ENCODE results near the gene SLC38A4. TPM values are rescaled to one million over a fixed set of nuclear protein-coding genes. Genes with fewer than 3 reads are reported as not detected.
"Not testable (repeated sequence)": the region's sequence is repeated elsewhere in the genome, so short reads cannot be mapped to it uniquely, and the experiment has no call there.

SLC38A4 gene
- total RNA-seq, 1 experiment from 2014 or later, result not detected

- Histone ChIP-seq H3K27ac (ENCODE audit: low read depth, low read length) (no peak overlapping the region), H3K4me2 (ENCODE audit: low read length) (no peak overlapping the region), H3K9me3 (ENCODE audit: control insufficient read depth in 1 of 2, insufficient read depth in 1 of 2, low read depth in 1 of 2, low read length in 2 of 2) (peaks cover 8 to 9% of the 10 kb centered on the region in 2 experiments; a peak in 3 of 4 replicates), H2AFZ (ENCODE audit: low read depth, low read length, poor library complexity, severe bottlenecking) (no peak overlapping the region), H3K4me1 (ENCODE audit: control insufficient read depth in 1 of 2, insufficient read depth in 2 of 2, low read length in 2 of 2) (no peaks in the 10 kb centered on the region), H3K9me2 (ENCODE audit: insufficient read depth) (no peaks in the 10 kb centered on the region), H3K9ac (ENCODE audit: low read length) (no peak overlapping the region), H3K27me3 (ENCODE audit: insufficient read depth, low read length) (no peaks in the 10 kb centered on the region), H3K79me2 (ENCODE audit: insufficient read depth, low read length) (no peaks in the 10 kb centered on the region), H3K36me3 (ENCODE audit: control insufficient read depth in 1 of 2, insufficient read depth in 2 of 2, low read length in 2 of 2) (no peaks in the 10 kb centered on the region), H3K4me3 (replicated peaks in 1 of 2; ENCODE audit: low read depth in 1 of 2, low read length in 2 of 2) (no peak overlapping the region), H4K20me1 (ENCODE audit: insufficient read depth) (no peaks in the 10 kb centered on the region)
- ATAC-seq, result no peak
- TF ChIP-seq JUND (IDR thresholded peaks at IDR 0.05), result no peak
- no peak for TF ChIP-seq YY1 (IDR thresholded peaks at IDR 0.05; ENCODE audit: extremely low read depth, insufficient replicate concordance, low read depth, low read length)
- TF ChIP-seq POLR2A (IDR thresholded peaks at IDR 0.05; ENCODE audit: borderline replicate concordance, extremely low read depth, insufficient read depth, insufficient read length), result no peak
- no peak for TF ChIP-seq EZH2phosphoT487 (IDR thresholded peaks at IDR 0.05; ENCODE audit: borderline replicate concordance)
- no peak for TF ChIP-seq CEBPB (IDR thresholded peaks at IDR 0.05; ENCODE audit: low read depth)
- TF ChIP-seq FOSL1 (IDR thresholded peaks at IDR 0.05; ENCODE audit: low read depth), result no peak
- TF ChIP-seq CBX3 (IDR thresholded peaks at IDR 0.05; ENCODE audit: low read depth), result no peak
- ChIA-PET RAD21 (ENCODE audit: low non-redundant PET in 1 of 2, low total read pairs in 2 of 2, uncharacterized antibody in 2 of 2, unreplicated experiment in 2 of 2) (no interaction called here), CTCF (no interaction called here), POLR2A (no interaction called here)
- DNase-seq (ENCODE audit: low read depth, low spot score), result no peak
- intact Hi-C loops (cut with micrococcal nuclease), result no loop called here
- no TSS peak for BruUV-seq (replicated peaks)
These were observed 30.0 kb upstream of the SLC38A4 start for GRCh38 chr12:46855760-46856159.

DNA sequence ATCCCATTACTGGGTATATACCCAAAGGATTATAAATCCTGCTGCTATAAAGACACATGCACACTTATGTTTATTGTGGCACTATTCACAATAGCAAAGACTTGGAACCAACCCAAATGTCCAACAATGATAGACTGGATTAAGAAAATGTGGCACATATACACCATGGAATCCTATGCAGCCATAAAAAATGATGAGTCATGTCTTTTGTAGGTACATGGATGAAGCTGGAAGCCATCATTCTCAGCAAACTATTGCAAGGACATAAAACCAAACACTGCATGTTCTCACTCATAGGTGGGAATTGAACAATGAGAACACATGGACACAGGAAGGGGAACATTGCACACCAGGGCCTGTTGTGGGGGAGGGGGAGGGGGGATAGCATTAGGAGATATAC, 28.4 kb upstream of the SLC38A4 start:
- RAD21 ChIA-PET (ENCODE audit: low non-redundant PET in 1 of 2, low total read pairs in 2 of 2, uncharacterized antibody in 2 of 2, unreplicated experiment in 2 of 2); DNase-seq (ENCODE audit: low read depth, low spot score); H3K4me3 ChIP-seq (replicated peaks in 1 of 2; ENCODE audit: low read depth in 1 of 2, low read length in 2 of 2); H3K36me3 ChIP-seq (ENCODE audit: control insufficient read depth in 1 of 2, insufficient read depth in 2 of 2, low read length in 2 of 2); H3K9me3 ChIP-seq (ENCODE audit: control insufficient read depth in 1 of 2, insufficient read depth in 1 of 2, low read depth in 1 of 2, low read length in 2 of 2); H3K27me3 ChIP-seq (ENCODE audit: insufficient read depth, low read length); H3K4me1 ChIP-seq (ENCODE audit: control insufficient read depth in 1 of 2, insufficient read depth in 2 of 2, low read length in 2 of 2); H4K20me1 ChIP-seq (ENCODE audit: insufficient read depth); H3K79me2 ChIP-seq (ENCODE audit: insufficient read depth, low read length); H3K27ac ChIP-seq (ENCODE audit: low read depth, low read length); intact Hi-C loops (cut with micrococcal nuclease); CTCF ChIA-PET; POLR2A ChIA-PET; H3K9me2 ChIP-seq (ENCODE audit: insufficient read depth); H3K9ac ChIP-seq (ENCODE audit: low read length); H2AFZ ChIP-seq (ENCODE audit: low read depth, low read length, poor library complexity, severe bottlenecking); BruUV-seq (replicated peaks); H3K4me2 ChIP-seq (ENCODE audit: low read length); ATAC-seq: not testable (repeated sequence)

GRCh38 chr12:46848792-46849191, 23.0 kb upstream of the SLC38A4 start:
- H3K4me1 ChIP-seq (ENCODE audit: control insufficient read depth in 1 of 2, insufficient read depth in 2 of 2, low read length in 2 of 2); POLR2A ChIA-PET; H3K9me3 ChIP-seq (ENCODE audit: control insufficient read depth in 1 of 2, insufficient read depth in 1 of 2, low read depth in 1 of 2, low read length in 2 of 2): not testable (repeated sequence)

More at GRCh38 chr12:46848792-46849191, 23.0 kb upstream of the SLC38A4 start:
- H4K20me1 ChIP-seq (ENCODE audit: insufficient read depth); H2AFZ ChIP-seq (ENCODE audit: low read depth, low read length, poor library complexity, severe bottlenecking); H3K9ac ChIP-seq (ENCODE audit: low read length); H3K27me3 ChIP-seq (ENCODE audit: insufficient read depth, low read length); CTCF ChIA-PET; H3K9me2 ChIP-seq (ENCODE audit: insufficient read depth); H3K79me2 ChIP-seq (ENCODE audit: insufficient read depth, low read length); H3K4me2 ChIP-seq (ENCODE audit: low read length); H3K4me3 ChIP-seq (replicated peaks in 1 of 2; ENCODE audit: low read depth in 1 of 2, low read length in 2 of 2); RAD21 ChIA-PET (ENCODE audit: low non-redundant PET in 1 of 2, low total read pairs in 2 of 2, uncharacterized antibody in 2 of 2, unreplicated experiment in 2 of 2); BruUV-seq (replicated peaks); ATAC-seq; DNase-seq (ENCODE audit: low read depth, low spot score); H3K27ac ChIP-seq (ENCODE audit: low read depth, low read length); H3K36me3 ChIP-seq (ENCODE audit: control insufficient read depth in 1 of 2, insufficient read depth in 2 of 2, low read length in 2 of 2): not testable (repeated sequence)
- intact Hi-C loops (cut with micrococcal nuclease), result loop anchor here (1.0 kb wide), 1 partner anchor 26 kb away; no protein-coding TSS in a partner anchor

All from HCT116 (cell line).